Sigmoid colon (tissue), 7 donors: ENCODE measurements around the gene PUSL1. TPM values are rescaled to one million over a fixed set of nuclear protein-coding genes. Genes with fewer than 3 reads are reported as not detected.
A peak's percentile ranks its signal among the peaks of the same experiment; 100 is the strongest.

Experiments used
- DNase-seq: peaks from one replicate; pipeline ENCODE4 v3.0.0-alpha.2; 2019
- H3K27ac ChIP-seq, 4 donors: fragments of 200-600 bp; sonication (generic); one replicate each; pipeline ENCODE4 v1.5.1; 2016 to 2019; ENCODE audit warnings: mild to moderate bottlenecking in 1 of 4
- H3K27me3 ChIP-seq, 3 donors: fragments of 200-600 bp; sonication (generic); one replicate each; pipeline ENCODE4 v1.5.1; 2019; ENCODE audit warnings: mild to moderate bottlenecking in 1 of 3
- H3K36me3 ChIP-seq, 4 donors: fragments of 200-600 bp; sonication (generic); one replicate each; pipeline ENCODE4 v1.5.1; 2016 to 2019
- H3K4me1 ChIP-seq, 4 donors: fragments of 200-600 bp; sonication (generic); one replicate each; pipeline ENCODE4 v1.5.1; 2017 to 2019
- H3K4me3 ChIP-seq, 4 donors: fragments of 200-600 bp; sonication (generic); one replicate each; pipeline ENCODE4 v1.5.1; 2017 to 2019; ENCODE audit warnings: mild to moderate bottlenecking in 2 of 4, moderate library complexity in 1 of 4
- H3K9me3 ChIP-seq, 4 donors: fragments of 200-600 bp in 3 of 4; sonication (generic) in 3 of 4; one replicate each; pipeline versions ENCODE4 v1.5.1 to v1.6.1; 2013 to 2019
- CTCF ChIP-seq, 4 experiments: fragments of 450-650 bp in 3 of 4; fragments of 200-600 bp in 1 of 4; IDR thresholded peaks; one replicate each; pipeline ENCODE4 v1.5.1; 2016 to 2019; ENCODE audit warnings: antibody characterized with exemption in 4 of 4, mild to moderate bottlenecking in 3 of 4, moderate library complexity in 2 of 4
- EP300 ChIP-seq, 4 donors: sonication (generic); formaldehyde crosslinking; IDR thresholded peaks; one replicate each; pipeline ENCODE4 v1.6.1; 2017; ENCODE audit warnings: antibody characterized with exemption in 4 of 4
- POLR2A ChIP-seq, 2 donors: fragments of 450-650 bp; IDR thresholded peaks; one replicate each; pipeline ENCODE4 v1.6.1; 2016; ENCODE audit warnings: antibody characterized with exemption in 2 of 2, mild to moderate bottlenecking in 2 of 2, moderate library complexity in 2 of 2
- POLR2AphosphoS5 ChIP-seq, 4 donors: sonication (generic); formaldehyde crosslinking; IDR thresholded peaks; one replicate each; pipeline ENCODE4 v1.6.1; 2017; ENCODE audit warnings: antibody characterized with exemption in 4 of 4
- WGBS, 2 donors: extraction: QIAGEN DNeasy Blood & Tissue Kit; methylation state at CpG; one replicate each; pipeline ENCODE4 v1.1.7; 2013; 5-methylcytosine and 5-hydroxymethylcytosine counted together
- intact Hi-C: fragments of 100-400 bp; cut with DNase I; formaldehyde crosslinking; loops from one replicate; pipeline ENCODE4 v1.15.1; 2023
- polyA plus RNA-seq, 3 donors: library from polyadenylated mRNA; stranded (reverse); fragments of 200-250 nt; gene quantifications; one replicate each; pipeline ENCODE4 v1.2.3, GENCODE V29; 2013
- total RNA-seq, 4 donors: library from RNA; depleted of rRNA; stranded (reverse); fragments of >200 nt; gene quantifications; one replicate each; pipeline ENCODE4 v1.1.0, GENCODE V29; 2016
- donor health status: healthy with polysubstance abuse.
- donor health status: Bipolar disorder and iron deficiency.
- donor health status: healthy.

PUSL1 gene
- total and polyA plus RNA-seq, 7 donors: 12.6 to 24.0 (median 18.9) TPM

- WGBS, 2 donors: 29 to 61% methylated on average over 15 of the region's 15 CpGs
- intact Hi-C loops: no loop called here
- Histone ChIP-seq H3K27me3 (no peaks in the 10 kb centered on the region), H3K9me3 (no peaks in the 10 kb centered on the region), H3K27ac (no peak overlapping the region), H3K4me1 (peaks cover 0 to 18% (median 14%) of the 10 kb centered on the region in 4 donors), H3K36me3 (peaks cover 0 to 24% (median 13%) of the 10 kb centered on the region in 4 donors), H3K4me3 (no peak overlapping the region)
- TF ChIP-seq EP300 (IDR thresholded peaks at IDR 0.05): no peak
- TF ChIP-seq POLR2A (IDR thresholded peaks at IDR 0.05): no peak
- no peak for TF ChIP-seq POLR2AphosphoS5 (IDR thresholded peaks at IDR 0.05)
- no peak for DNase-seq
Observed at GRCh38 chr1:1330366-1331067, 22.1 kb downstream of the PUSL1 start.

- no peaks in the 10 kb centered on the region for H3K27me3 ChIP-seq
- H3K36me3 ChIP-seq: peaks cover 0 to 31% (median 13%) of the 10 kb centered on the region in 4 donors
- TF ChIP-seq POLR2AphosphoS5 (IDR thresholded peaks at IDR 0.05) (peak in 1 of 4 donors; percentile 6), CTCF (IDR thresholded peaks at IDR 0.05) (no peak)
- intact Hi-C loops: no loop called here
- no peak within 1 kb of the TSS for H3K4me3 ChIP-seq
- peaks cover 0 to 10% (median 8%) of the 10 kb centered on the region in 4 donors for H3K4me1 ChIP-seq
- H3K9me3 ChIP-seq: no peaks in the 10 kb centered on the region
- no peak within 1 kb of the TSS for H3K27ac ChIP-seq
- 44 to 73% methylated on average over 41 of the region's 41 CpGs for WGBS, 2 donors
- DNase-seq: no peak
Observed at GRCh38 chr1:1331068-1331965, 22.9 kb downstream of the PUSL1 start, which contains the start of gene TAS1R3. TSS of gene TAS1R3 (plus strand) at chr1:1331280. CDS start at chr1:1331346, 66 bp downstream.

- H3K4me1 ChIP-seq: peaks cover 0 to 7% (median 6%) of the 10 kb centered on the region in 4 donors
- no peak overlapping the region for H3K27ac ChIP-seq
- no peak for TF ChIP-seq EP300 (IDR thresholded peaks at IDR 0.05)
- TF ChIP-seq POLR2AphosphoS5 (IDR thresholded peaks at IDR 0.05): no peak
- TF ChIP-seq CTCF (IDR thresholded peaks at IDR 0.05): no peak
- no peak for TF ChIP-seq POLR2A (IDR thresholded peaks at IDR 0.05)
- intact Hi-C loops: no loop called here
- no peak for DNase-seq
- 64 to 88% methylated on average over 57 of the region's 57 CpGs for WGBS, 2 donors
- no peak overlapping the region for H3K4me3 ChIP-seq
- no peaks in the 10 kb centered on the region for H3K9me3 ChIP-seq
- no peaks in the 10 kb centered on the region for H3K27me3 ChIP-seq
- H3K36me3 ChIP-seq: peaks cover 0 to 32% (median 13%) of the 10 kb centered on the region in 4 donors
Observed at GRCh38 chr1:1332031-1332755, 23.8 kb downstream of the PUSL1 start.

GRCh38 chr1:1332774-1333480 lies 24.5 kb downstream of the PUSL1 start:
- Histone ChIP-seq H3K27ac (no peak overlapping the region), H3K4me3 (no peak overlapping the region), H3K4me1 (peaks cover 0 to 7% (median 6%) of the 10 kb centered on the region in 4 donors), H3K27me3 (no peaks in the 10 kb centered on the region), H3K9me3 (no peaks in the 10 kb centered on the region), H3K36me3 (peaks cover 1 to 32% (median 9%) of the 10 kb centered on the region in 4 donors)
- TF ChIP-seq POLR2AphosphoS5 (IDR thresholded peaks at IDR 0.05) (no peak), POLR2A (IDR thresholded peaks at IDR 0.05) (no peak), CTCF (IDR thresholded peaks at IDR 0.05) (no peak), EP300 (IDR thresholded peaks at IDR 0.05) (no peak)
- no peak for DNase-seq
- WGBS, 2 donors: 19 to 77% methylated on average over 48 of the region's 48 CpGs
- intact Hi-C loops: no loop called here
